ENCODE data around the gene CCR6.

- TF ChIP-seq CTCF (IDR thresholded peaks at IDR 0.05) (no peak), POLR2A (IDR thresholded peaks at IDR 0.05) (no peak)
Measured at GRCh38 chr6:167162591-167162990, 39.7 kb downstream of the CCR6 start.
